HL-60 (cell line): Measurements from ENCODE around the gene BHLHE41.

Experiments
- CTCF ChIP-seq: IDR thresholded peaks from one replicate; pipeline ENCODE4 v1.5.1; 2011; ENCODE audit warnings: low read length, control low read depth, inconsistent platforms; ENCODE audit not compliant: insufficient read depth
- POLR2AphosphoS5 ChIP-seq: IDR thresholded peaks from 2 replicates; pipeline ENCODE4 v1.6.1; 2012; ENCODE audit warnings: low read depth

DNA sequence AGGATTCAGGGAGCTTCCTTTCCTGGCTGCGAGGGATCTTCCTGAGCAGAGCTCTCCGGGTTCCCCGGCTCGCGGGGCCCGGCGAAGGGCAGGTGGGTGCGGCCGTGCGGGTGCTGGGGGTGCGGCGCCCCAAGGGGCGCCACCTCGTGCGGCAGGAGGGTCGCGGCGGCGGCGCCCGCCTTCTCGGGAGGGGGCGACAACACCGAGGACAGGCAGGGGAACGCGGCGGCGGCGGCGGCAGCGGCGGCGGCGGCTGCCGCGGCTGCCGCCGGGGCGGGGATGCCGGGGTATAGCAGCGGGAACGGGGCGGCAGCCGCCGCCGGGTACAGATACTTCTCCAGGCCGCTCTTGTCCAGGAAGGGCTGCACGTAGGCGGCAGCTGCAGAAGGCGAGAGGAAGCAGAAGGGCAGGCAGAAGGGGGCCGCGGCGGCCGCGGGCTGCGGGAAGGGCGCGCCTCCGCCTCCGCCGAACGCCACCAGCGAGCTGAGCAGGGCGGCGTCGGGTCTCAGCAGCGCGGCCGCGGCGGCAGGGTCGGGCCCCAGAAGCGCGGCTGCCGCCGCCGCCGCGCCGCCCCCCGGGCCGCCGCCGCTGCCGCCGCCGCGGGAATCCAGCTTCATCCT lies 2.7 kb downstream of the BHLHE41 start:
- no peak for TF ChIP-seq CTCF
- TF ChIP-seq POLR2AphosphoS5, result no peak
